ENCODE results near the gene NOTUM. TPM values are rescaled to one million over a fixed set of nuclear protein-coding genes. Genes with fewer than 3 reads are reported as not detected.
A peak's percentile ranks its signal among the peaks of the same experiment; 100 is the strongest.
"Not testable (repeated sequence)": the region's sequence is repeated elsewhere in the genome, so short reads cannot be mapped to it uniquely, and the experiment has no call there.

The NOTUM gene
- total RNA-seq, 2 experiments from 2014 or later: 0.41 to 0.49 TPM

GRCh38 chr17:81921537-81921862 is 39.5 kb downstream of the NOTUM start:
- Mint-ChIP-seq H3K4me3 (no peak overlapping the region), H3K9me3 (no peaks in the 10 kb centered on the region), H3K27ac (no peak overlapping the region), H3K4me1 (ENCODE audit: low read depth) (peaks cover 31% of the 10 kb centered on the region), H3K36me3 (ENCODE audit: low read depth) (peaks cover 8% of the 10 kb centered on the region), H3K27me3 (no peaks in the 10 kb centered on the region)
- DNase-seq (no peak), ATAC-seq (no peak)
- POLR2A ChIA-PET: interaction anchor here (0.9 kb wide), 1 partner anchor 19 kb away, joined by 4 read pairs; no protein-coding TSS in a partner anchor
- CTCF ChIA-PET: no interaction called here
- TF ChIP-seq CTCF (IDR thresholded peaks at IDR 0.05): no peak
- intact Hi-C loops (cut with micrococcal nuclease): no loop called here

GRCh38 chr17:81920612-81921536 is 40.1 kb downstream of the NOTUM start:
- Mint-ChIP-seq H3K27me3 (no peaks in the 10 kb centered on the region), H3K4me1 (ENCODE audit: low read depth) (peaks cover 28% of the 10 kb centered on the region), H3K9me3 (no peaks in the 10 kb centered on the region), H3K27ac (no peak overlapping the region), H3K36me3 (ENCODE audit: low read depth) (peaks cover 11% of the 10 kb centered on the region), H3K4me3 (no peak overlapping the region)
- intact Hi-C loops (cut with micrococcal nuclease): no loop called here
- DNase-seq (no peak), ATAC-seq (no peak)
- ChIA-PET POLR2A (interaction anchor here (0.9 kb wide), 1 partner anchor 18 kb away, joined by 4 read pairs; no protein-coding TSS in a partner anchor), CTCF (no interaction called here)
- TF ChIP-seq CTCF (IDR thresholded peaks at IDR 0.05): no peak

GRCh38 chr17:81918832-81919545 is 42.0 kb downstream of the NOTUM start:
- Mint-ChIP-seq H3K36me3 (ENCODE audit: low read depth) (peaks cover 14% of the 10 kb centered on the region), H3K4me1 (ENCODE audit: low read depth) (peaks cover 20% of the 10 kb centered on the region), H3K27me3 (no peaks in the 10 kb centered on the region), H3K4me3 (peak overlapping the region; percentile 83), H3K9me3 (no peaks in the 10 kb centered on the region), H3K27ac (peak overlapping the region; percentile 39)
- intact Hi-C loops (cut with micrococcal nuclease): no loop called here
- no peak for DNase-seq
- ATAC-seq: no peak
- no peak for TF ChIP-seq CTCF (IDR thresholded peaks at IDR 0.05)
- ChIA-PET POLR2A (interaction anchor here (1.1 kb wide), 1 partner anchor 101 kb away, joined by 3 read pairs; no protein-coding TSS in a partner anchor), CTCF (no interaction called here)

- intact Hi-C loops (cut with micrococcal nuclease); DNase-seq; H3K9me3 Mint-ChIP-seq; CTCF ChIA-PET; H3K27me3 Mint-ChIP-seq; POLR2A ChIA-PET: not testable (repeated sequence)
- peak; percentile 37 for ATAC-seq
- Mint-ChIP-seq H3K27ac (peak overlapping the region; percentile 78), H3K4me1 (ENCODE audit: low read depth) (peaks cover 20% of the 10 kb centered on the region), H3K4me3 (peak overlapping the region; percentile 83), H3K36me3 (ENCODE audit: low read depth) (peaks cover 18% of the 10 kb centered on the region)
Measured at GRCh38 chr17:81918333-81918669, 42.7 kb downstream of the NOTUM start.

GRCh38 chr17:81917565-81918332 is 43.2 kb downstream of the NOTUM start, which contains the start of gene SIRT7:
Gene SIRT7 (minus strand): TSS chr17:81918176. CDS start chr17:81918131, 45 bp downstream.
- intact Hi-C loops (cut with micrococcal nuclease): no loop called here
- no peak for TF ChIP-seq CTCF (IDR thresholded peaks at IDR 0.05)
- H3K36me3 Mint-ChIP-seq (ENCODE audit: low read depth): peaks cover 24% of the 10 kb centered on the region
- DNase-seq (peak; percentile 78), ATAC-seq (peak; percentile 92)
- peak within 1 kb of the TSS; percentile 83 for H3K4me3 Mint-ChIP-seq
- H3K27me3 Mint-ChIP-seq: no peaks in the 10 kb centered on the region
- H3K4me1 Mint-ChIP-seq (ENCODE audit: low read depth): peaks cover 20% of the 10 kb centered on the region
- ChIA-PET POLR2A (interaction anchor here (0.7 to 2.2 kb wide), 10 partner anchors 9 to 283 kb away, joined by 3 to 16 read pairs (median 3); partner anchors contain the start of genes ANAPC11, MAFG and NPB), CTCF (interaction anchor here (0.7 to 1.8 kb wide), 8 partner anchors 9 to 284 kb away, joined by 3 to 5 read pairs (median 4); partner anchors contain the start of genes ARHGDIA, DCXR and MAFG)
- H3K27ac Mint-ChIP-seq: peak within 1 kb of the TSS; percentile 78
- no peaks in the 10 kb centered on the region for H3K9me3 Mint-ChIP-seq

Measured in activated CD8-positive, alpha-beta T cell treated with anti-CD3 and anti-CD28 coated beads for 36 hours (primary cell).